RWPE2 (cell line): ENCODE data around the gene PLXNC1.

Experiments used
- ATAC-seq: fragments of 200-7000 bp; cut with Tn5 transposase; 3 replicates; pipeline ENCODE4 v1.9.1; 2021; ENCODE audit warnings: low read depth
- DNase-seq: peaks from one replicate; pipeline ENCODE4 v3.0.0-alpha.2; 2020; ENCODE audit warnings: low spot score
- H3K27ac ChIP-seq: fragments of 450-650 bp; 2 replicates; pipeline ENCODE4 v1.5.1; 2017; ENCODE audit warnings: mild to moderate bottlenecking; ENCODE audit not compliant: poor library complexity, severe bottlenecking
- H3K27me3 ChIP-seq: fragments of 250-450 bp; sonication (Bioruptor Pico); 2 replicates; pipeline ENCODE4 v1.5.1; 2021; ENCODE audit warnings: mild to moderate bottlenecking, moderate library complexity; ENCODE audit not compliant: insufficient read depth, poor library complexity, severe bottlenecking
- H3K36me3 ChIP-seq: fragments of 250-450 bp; sonication (Bioruptor Pico); 2 replicates; pipeline ENCODE4 v1.5.1; 2020; ENCODE audit warnings: low read depth, mild to moderate bottlenecking, moderate library complexity
- H3K4me1 ChIP-seq: fragments of 250-450 bp; sonication (Bioruptor Pico); 2 replicates; pipeline ENCODE4 v1.5.1; 2021; ENCODE audit warnings: mild to moderate bottlenecking, moderate library complexity; ENCODE audit not compliant: insufficient read depth, poor library complexity, severe bottlenecking
- H3K4me3 ChIP-seq: fragments of 250-450 bp; sonication (Bioruptor Pico); 2 replicates; pipeline ENCODE4 v1.5.1; 2021; ENCODE audit warnings: mild to moderate bottlenecking, moderate library complexity; ENCODE audit not compliant: severe bottlenecking
- H3K9me3 ChIP-seq: fragments of 250-450 bp; sonication (Bioruptor Pico); 2 replicates; pipeline ENCODE4 v1.5.1; 2021; ENCODE audit warnings: mild to moderate bottlenecking, moderate library complexity; ENCODE audit not compliant: severe bottlenecking
- TF ChIP-seq, protein P1 (sequence below): fragments of 450-650 bp; IDR thresholded peaks from one replicate; pipeline ENCODE4 v1.5.1; 2017; ENCODE audit warnings: mild to moderate bottlenecking, moderate library complexity; ENCODE audit not compliant: poor library complexity, severe bottlenecking

PLXNC1 gene

DNA sequence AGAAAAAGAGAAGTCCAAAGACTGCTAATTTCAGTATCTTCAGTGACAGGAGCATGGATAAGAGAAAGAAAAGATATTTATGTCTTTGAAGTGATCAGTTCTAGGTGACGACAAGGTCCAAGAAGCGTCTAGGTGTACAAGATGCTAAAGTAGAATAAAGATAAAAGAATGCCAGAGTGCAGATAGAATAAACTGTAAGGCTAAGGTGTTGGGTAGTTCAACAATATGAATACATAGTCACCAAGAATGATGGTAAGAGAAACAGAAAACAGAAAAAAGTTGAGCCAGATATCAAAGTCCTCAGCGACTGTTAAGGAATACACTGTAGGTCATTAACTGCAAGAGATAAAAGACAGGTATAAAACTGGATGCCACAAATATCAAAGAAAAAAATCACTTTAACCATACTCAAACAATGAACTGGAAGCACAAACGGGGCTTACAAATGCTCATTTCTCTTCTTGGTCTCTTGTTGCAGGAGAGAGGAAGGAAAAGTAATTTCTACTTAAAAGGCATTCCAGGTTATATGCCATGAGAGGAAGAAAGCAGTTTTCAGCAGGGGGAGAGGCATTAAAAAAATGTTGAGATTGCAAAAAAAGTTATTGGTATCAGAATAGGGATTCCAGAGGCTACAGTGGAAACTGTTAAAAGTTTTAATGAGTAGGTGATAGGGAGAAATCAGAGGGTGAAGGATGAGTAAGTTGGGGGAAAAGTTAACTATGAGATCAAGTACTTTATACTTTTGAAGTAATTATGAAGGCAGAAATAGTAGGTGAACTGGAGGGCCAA lies 189.8 kb downstream of the PLXNC1 start:
- H3K4me3 ChIP-seq = no peak overlapping the region
- H3K4me1 ChIP-seq = no peaks in the 10 kb centered on the region
- no peak overlapping the region for H3K27ac ChIP-seq
- TF ChIP-seq, protein P1, sequence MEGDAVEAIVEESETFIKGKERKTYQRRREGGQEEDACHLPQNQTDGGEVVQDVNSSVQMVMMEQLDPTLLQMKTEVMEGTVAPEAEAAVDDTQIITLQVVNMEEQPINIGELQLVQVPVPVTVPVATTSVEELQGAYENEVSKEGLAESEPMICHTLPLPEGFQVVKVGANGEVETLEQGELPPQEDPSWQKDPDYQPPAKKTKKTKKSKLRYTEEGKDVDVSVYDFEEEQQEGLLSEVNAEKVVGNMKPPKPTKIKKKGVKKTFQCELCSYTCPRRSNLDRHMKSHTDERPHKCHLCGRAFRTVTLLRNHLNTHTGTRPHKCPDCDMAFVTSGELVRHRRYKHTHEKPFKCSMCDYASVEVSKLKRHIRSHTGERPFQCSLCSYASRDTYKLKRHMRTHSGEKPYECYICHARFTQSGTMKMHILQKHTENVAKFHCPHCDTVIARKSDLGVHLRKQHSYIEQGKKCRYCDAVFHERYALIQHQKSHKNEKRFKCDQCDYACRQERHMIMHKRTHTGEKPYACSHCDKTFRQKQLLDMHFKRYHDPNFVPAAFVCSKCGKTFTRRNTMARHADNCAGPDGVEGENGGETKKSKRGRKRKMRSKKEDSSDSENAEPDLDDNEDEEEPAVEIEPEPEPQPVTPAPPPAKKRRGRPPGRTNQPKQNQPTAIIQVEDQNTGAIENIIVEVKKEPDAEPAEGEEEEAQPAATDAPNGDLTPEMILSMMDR = no peak
- H3K9me3 ChIP-seq = no peaks in the 10 kb centered on the region
- H3K36me3 ChIP-seq = no peaks in the 10 kb centered on the region
- no peak for ATAC-seq
- no peak for DNase-seq
- H3K27me3 ChIP-seq = no peaks in the 10 kb centered on the region

GRCh38 chr12:94340573-94340972 lies 192.2 kb downstream of the PLXNC1 start:
- H3K27ac ChIP-seq = no peak overlapping the region
- TF ChIP-seq, protein P1 = no peak
- H3K27me3 ChIP-seq = no peaks in the 10 kb centered on the region
- ATAC-seq (no peak), DNase-seq (no peak)
- H3K4me3 ChIP-seq = no peak overlapping the region
- no peaks in the 10 kb centered on the region for H3K9me3 ChIP-seq
- no peaks in the 10 kb centered on the region for H3K36me3 ChIP-seq
- no peaks in the 10 kb centered on the region for H3K4me1 ChIP-seq

GRCh38 chr12:94353130-94353529 lies 204.8 kb downstream of the PLXNC1 start:
- DNase-seq = no peak

More at GRCh38 chr12:94353130-94353529, 204.8 kb downstream of the PLXNC1 start:
- TF ChIP-seq, protein P1 = no peak
- H3K36me3 ChIP-seq = 0 out of 2 replicates have a peak, but pooled peaks cover 4% of the 10 kb centered on the region
- no peaks in the 10 kb centered on the region for H3K27me3 ChIP-seq
- H3K9me3 ChIP-seq = peaks cover 16% of the 10 kb centered on the region
- no peak overlapping the region for H3K27ac ChIP-seq
- ATAC-seq = no peak
- H3K4me1 ChIP-seq = no peaks in the 10 kb centered on the region
- H3K4me3 ChIP-seq = no peak overlapping the region
